Measurements from ENCODE around the gene PATJ.

DNA sequence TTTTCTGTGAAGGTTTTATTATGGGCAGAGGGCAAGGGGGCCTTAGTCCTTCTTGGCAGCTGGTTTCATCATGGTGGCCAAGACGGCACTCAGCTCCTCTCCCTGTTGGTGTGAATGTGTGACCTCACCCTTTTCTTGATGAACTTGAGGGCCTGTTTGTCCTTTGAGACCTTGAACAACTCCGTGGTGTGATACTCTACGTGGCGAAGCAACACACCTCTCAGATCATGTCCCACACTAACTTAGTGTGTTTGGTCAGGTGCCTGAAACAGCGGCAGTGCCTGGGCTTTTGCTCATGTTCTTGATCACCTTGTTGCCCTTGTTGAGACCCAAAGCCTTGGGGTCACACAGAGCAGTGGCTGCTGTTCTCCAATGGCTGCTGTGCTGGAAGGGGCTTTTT lies 465.8 kb downstream of the PATJ start:
- TF ChIP-seq, protein P1, sequence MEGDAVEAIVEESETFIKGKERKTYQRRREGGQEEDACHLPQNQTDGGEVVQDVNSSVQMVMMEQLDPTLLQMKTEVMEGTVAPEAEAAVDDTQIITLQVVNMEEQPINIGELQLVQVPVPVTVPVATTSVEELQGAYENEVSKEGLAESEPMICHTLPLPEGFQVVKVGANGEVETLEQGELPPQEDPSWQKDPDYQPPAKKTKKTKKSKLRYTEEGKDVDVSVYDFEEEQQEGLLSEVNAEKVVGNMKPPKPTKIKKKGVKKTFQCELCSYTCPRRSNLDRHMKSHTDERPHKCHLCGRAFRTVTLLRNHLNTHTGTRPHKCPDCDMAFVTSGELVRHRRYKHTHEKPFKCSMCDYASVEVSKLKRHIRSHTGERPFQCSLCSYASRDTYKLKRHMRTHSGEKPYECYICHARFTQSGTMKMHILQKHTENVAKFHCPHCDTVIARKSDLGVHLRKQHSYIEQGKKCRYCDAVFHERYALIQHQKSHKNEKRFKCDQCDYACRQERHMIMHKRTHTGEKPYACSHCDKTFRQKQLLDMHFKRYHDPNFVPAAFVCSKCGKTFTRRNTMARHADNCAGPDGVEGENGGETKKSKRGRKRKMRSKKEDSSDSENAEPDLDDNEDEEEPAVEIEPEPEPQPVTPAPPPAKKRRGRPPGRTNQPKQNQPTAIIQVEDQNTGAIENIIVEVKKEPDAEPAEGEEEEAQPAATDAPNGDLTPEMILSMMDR (IDR thresholded peaks at IDR 0.05), result no peak
- TF ChIP-seq POLR2A (IDR thresholded peaks at IDR 0.05), result no peak

Measured in testis (tissue), 2 donors.